OCI-LY1 (cell line): Measurements from ENCODE around the gene POLR1H.

ENCODE experiments used
- EZH2 ChIP-seq: fragments of 200-600 bp; sonication (generic), shearing (Covaris generic); IDR thresholded peaks from 2 replicates; pipeline ENCODE4 v1.8.0; 2017; ENCODE audit warnings: borderline replicate concordance, mixed run types, mild to moderate bottlenecking, antibody characterized with exemption, low read length, moderate library complexity, mixed read lengths
- TF ChIP-seq, protein P1 (sequence below): fragments of 200-600 bp; sonication (generic), shearing (Covaris generic); IDR thresholded peaks from 2 replicates; pipeline ENCODE4 v1.5.1; 2017; ENCODE audit warnings: mild to moderate bottlenecking, antibody characterized with exemption, low read length, moderate library complexity, mixed read lengths

- TF ChIP-seq, protein P1, sequence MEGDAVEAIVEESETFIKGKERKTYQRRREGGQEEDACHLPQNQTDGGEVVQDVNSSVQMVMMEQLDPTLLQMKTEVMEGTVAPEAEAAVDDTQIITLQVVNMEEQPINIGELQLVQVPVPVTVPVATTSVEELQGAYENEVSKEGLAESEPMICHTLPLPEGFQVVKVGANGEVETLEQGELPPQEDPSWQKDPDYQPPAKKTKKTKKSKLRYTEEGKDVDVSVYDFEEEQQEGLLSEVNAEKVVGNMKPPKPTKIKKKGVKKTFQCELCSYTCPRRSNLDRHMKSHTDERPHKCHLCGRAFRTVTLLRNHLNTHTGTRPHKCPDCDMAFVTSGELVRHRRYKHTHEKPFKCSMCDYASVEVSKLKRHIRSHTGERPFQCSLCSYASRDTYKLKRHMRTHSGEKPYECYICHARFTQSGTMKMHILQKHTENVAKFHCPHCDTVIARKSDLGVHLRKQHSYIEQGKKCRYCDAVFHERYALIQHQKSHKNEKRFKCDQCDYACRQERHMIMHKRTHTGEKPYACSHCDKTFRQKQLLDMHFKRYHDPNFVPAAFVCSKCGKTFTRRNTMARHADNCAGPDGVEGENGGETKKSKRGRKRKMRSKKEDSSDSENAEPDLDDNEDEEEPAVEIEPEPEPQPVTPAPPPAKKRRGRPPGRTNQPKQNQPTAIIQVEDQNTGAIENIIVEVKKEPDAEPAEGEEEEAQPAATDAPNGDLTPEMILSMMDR: no peak
- TF ChIP-seq EZH2: no peak
These were observed 41.2 kb upstream of the POLR1H start for GRCh38 chr6:30019819-30020218.
